Left colon (tissue), 2 donors: ENCODE results near the gene SLC5A5. TPM values are rescaled to one million over a fixed set of nuclear protein-coding genes. Genes with fewer than 3 reads are reported as not detected.
"Not testable (repeated sequence)": the region's sequence is repeated elsewhere in the genome, so short reads cannot be mapped to it uniquely, and the experiment has no call there.

Source experiments
- ATAC-seq: fragments of 200-7000 bp; cut with Tn5 transposase; one replicate; pipeline ENCODE4 v1.9.1; 2020; ENCODE audit warnings: mild to moderate bottlenecking, moderate library complexity
- DNase-seq, 2 donors: peaks; one replicate each; pipeline ENCODE4 v3.0.0-alpha.2; 2020
- intact Hi-C, 2 donors: fragments of 100-400 bp; cut with DNase I in 1 of 2; cut with micrococcal nuclease in 1 of 2; formaldehyde crosslinking; loops; one replicate each; pipeline versions ENCODE4 v1.11.2 to v1.14.0; 2022; cut with DNase I, micrococcal nuclease
- total RNA-seq, 2 donors: library from RNA; stranded (reverse); fragmentation: NEBNext Ultra II Directional; extraction: Animal tissue kit (Norgen Biotek cat#: 25700); gene quantifications; one replicate each; pipeline ENCODE4 v1.2.1, GENCODE V29; 2021
- donor health status: DM: no; HTN: no; CAD: no.
- donor health status: DM: yes; HTN: yes; CAD: no.

SLC5A5 gene
- total RNA-seq, 2 donors from 2014 or later = not detected

GRCh38 chr19:17866312-17866963, 5.3 kb upstream of the SLC5A5 start:
- intact Hi-C loops = loop anchor here (5.0 to 10.0 kb wide), 2 partner anchors 58 to 66 kb away; partner anchors contain the start of gene CCDC124 (in 1 of the 2)
- DNase-seq (no peak), ATAC-seq (no peak)

GRCh38 chr19:17866964-17867486, 4.7 kb upstream of the SLC5A5 start:
- no peak for ATAC-seq
- intact Hi-C loops = loop anchor here (5.0 to 10.0 kb wide), 2 partner anchors 58 to 65 kb away; partner anchors contain the start of gene CCDC124 (in 1 of the 2)
- DNase-seq = no peak

GRCh38 chr19:17868669-17869068, 3.1 kb upstream of the SLC5A5 start:
- intact Hi-C loops = loop anchor here (5.0 to 10.0 kb wide), 2 partner anchors 56 to 64 kb away; partner anchors contain the start of gene CCDC124 (in 1 of the 2)
- no peak for ATAC-seq
- no peak for DNase-seq

GRCh38 chr19:17869114-17869608, 2.6 kb upstream of the SLC5A5 start:
- intact Hi-C loops = loop anchor here (5.0 to 10.0 kb wide), 2 partner anchors 56 to 63 kb away; partner anchors contain the start of gene CCDC124 (in 1 of the 2)
- no peak for ATAC-seq
- DNase-seq = no peak

- no peak for ATAC-seq
- intact Hi-C loops = no loop called here
Measured at GRCh38 chr19:17871032-17871877, 490 bp upstream of the SLC5A5 start.

GRCh38 chr19:17872251-17873001, 681 bp downstream of the SLC5A5 start:
- peak in 1 of 2 donors; percentile 41 for DNase-seq
- intact Hi-C loops = no loop called here
- peak; percentile 34 for ATAC-seq

More at GRCh38 chr19:17871032-17871877, 490 bp upstream of the SLC5A5 start:
- DNase-seq = no peak

GRCh38 chr19:17873786-17874757, 2.3 kb downstream of the SLC5A5 start:
- peak; percentile 86 for ATAC-seq
- peak; percentile 43 to 72 for DNase-seq
- intact Hi-C loops = no loop called here

- ATAC-seq = no peak
- intact Hi-C loops = no loop called here
- no peak for DNase-seq
Measured at GRCh38 chr19:17874758-17875135, 3.0 kb downstream of the SLC5A5 start.

GRCh38 chr19:17877696-17878095, 6.0 kb downstream of the SLC5A5 start:
- intact Hi-C loops = no loop called here
- ATAC-seq (no peak), DNase-seq (no peak)

- DNase-seq = no peak
- no peak for ATAC-seq
- intact Hi-C loops = no loop called here
Measured at GRCh38 chr19:17879466-17879865, 7.7 kb downstream of the SLC5A5 start.

GRCh38 chr19:17881701-17882100, 10.0 kb downstream of the SLC5A5 start:
- intact Hi-C loops = no loop called here
- ATAC-seq (no peak), DNase-seq (no peak)

GRCh38 chr19:17883627-17884410, 12.1 kb downstream of the SLC5A5 start:
- no peak for ATAC-seq
- intact Hi-C loops = no loop called here

GRCh38 chr19:17886515-17886914, 14.8 kb downstream of the SLC5A5 start:
- DNase-seq = no peak
- no peak for ATAC-seq
- intact Hi-C loops = no loop called here

More at GRCh38 chr19:17883627-17884410, 12.1 kb downstream of the SLC5A5 start:
- no peak for DNase-seq

GRCh38 chr19:17887221-17887620, 15.5 kb downstream of the SLC5A5 start:
- intact Hi-C loops, DNase-seq, ATAC-seq: not testable (repeated sequence)

- intact Hi-C loops = no loop called here
- DNase-seq (no peak), ATAC-seq (no peak)
Measured at GRCh38 chr19:17888260-17888659, 16.5 kb downstream of the SLC5A5 start.

- intact Hi-C loops = no loop called here
- ATAC-seq (no peak), DNase-seq (no peak)
Measured at GRCh38 chr19:17889609-17890214, 18.0 kb downstream of the SLC5A5 start.
